ENCODE results near the gene POR.

The POR gene

GRCh38 chr7:75968561-75969001 is 53.6 kb downstream of the POR start:
- no peak for TF ChIP-seq ARNTL (CRISPR knock-in tag; IDR thresholded peaks at IDR 0.05; ENCODE audit: borderline replicate concordance, low read depth)
- TF ChIP-seq, protein P1, sequence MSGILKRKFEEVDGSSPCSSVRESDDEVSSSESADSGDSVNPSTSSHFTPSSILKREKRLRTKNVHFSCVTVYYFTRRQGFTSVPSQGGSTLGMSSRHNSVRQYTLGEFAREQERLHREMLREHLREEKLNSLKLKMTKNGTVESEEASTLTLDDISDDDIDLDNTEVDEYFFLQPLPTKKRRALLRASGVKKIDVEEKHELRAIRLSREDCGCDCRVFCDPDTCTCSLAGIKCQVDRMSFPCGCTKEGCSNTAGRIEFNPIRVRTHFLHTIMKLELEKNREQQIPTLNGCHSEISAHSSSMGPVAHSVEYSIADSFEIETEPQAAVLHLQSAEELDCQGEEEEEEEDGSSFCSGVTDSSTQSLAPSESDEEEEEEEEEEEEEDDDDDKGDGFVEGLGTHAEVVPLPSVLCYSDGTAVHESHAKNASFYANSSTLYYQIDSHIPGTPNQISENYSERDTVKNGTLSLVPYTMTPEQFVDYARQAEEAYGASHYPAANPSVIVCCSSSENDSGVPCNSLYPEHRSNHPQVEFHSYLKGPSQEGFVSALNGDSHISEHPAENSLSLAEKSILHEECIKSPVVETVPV (CRISPR knock-in tag; IDR thresholded peaks at IDR 0.05): no peak
- TF ChIP-seq ZC3H10 (CRISPR knock-in tag; IDR thresholded peaks at IDR 0.05): no peak
- TF ChIP-seq CSDC2 (CRISPR knock-in tag; IDR thresholded peaks at IDR 0.05): no peak
- no peak for ATAC-seq

DNA sequence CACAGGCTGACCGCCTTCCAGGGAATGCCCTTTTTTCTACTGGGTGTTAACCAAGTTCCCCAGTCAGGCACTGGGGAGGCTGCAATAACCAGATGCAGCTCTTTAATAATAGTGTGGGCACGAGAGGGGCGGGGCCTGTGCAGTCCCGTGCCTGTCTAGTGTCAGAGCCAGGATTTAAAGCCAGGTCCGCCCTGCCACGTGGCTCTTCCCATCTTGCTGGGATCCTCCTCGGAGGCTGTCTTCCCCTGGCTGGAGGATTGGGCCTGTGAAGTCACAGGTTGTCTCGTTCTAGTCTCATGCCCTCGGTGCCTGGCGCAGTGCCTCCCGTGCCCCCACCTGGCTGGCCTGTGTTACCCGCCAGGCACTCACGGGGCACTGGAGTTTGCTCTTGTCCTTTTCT is 54.2 kb downstream of the POR start:
- ATAC-seq: 0 out of 3 replicates have a peak, but pooled peaks have one; percentile 12
- TF ChIP-seq SNAI2 (CRISPR knock-in tag; IDR thresholded peaks at IDR 0.05): no peak
- TF ChIP-seq TSHZ2 (CRISPR knock-in tag; IDR thresholded peaks at IDR 0.05): no peak
- no peak for TF ChIP-seq RARB (CRISPR knock-in tag; IDR thresholded peaks at IDR 0.05)
- no peak for TF ChIP-seq TCF4 (CRISPR knock-in tag; IDR thresholded peaks at IDR 0.05; ENCODE audit: borderline replicate concordance)
- TF ChIP-seq ZNF70 (CRISPR knock-in tag; IDR thresholded peaks at IDR 0.05): no peak
- TF ChIP-seq TOX (CRISPR knock-in tag; IDR thresholded peaks at IDR 0.05; ENCODE audit: borderline replicate concordance): no peak
- TF ChIP-seq, protein P1 (CRISPR knock-in tag; IDR thresholded peaks at IDR 0.05): no peak
- TF ChIP-seq ARNTL (CRISPR knock-in tag; IDR thresholded peaks at IDR 0.05; ENCODE audit: borderline replicate concordance, low read depth): no peak

DNA sequence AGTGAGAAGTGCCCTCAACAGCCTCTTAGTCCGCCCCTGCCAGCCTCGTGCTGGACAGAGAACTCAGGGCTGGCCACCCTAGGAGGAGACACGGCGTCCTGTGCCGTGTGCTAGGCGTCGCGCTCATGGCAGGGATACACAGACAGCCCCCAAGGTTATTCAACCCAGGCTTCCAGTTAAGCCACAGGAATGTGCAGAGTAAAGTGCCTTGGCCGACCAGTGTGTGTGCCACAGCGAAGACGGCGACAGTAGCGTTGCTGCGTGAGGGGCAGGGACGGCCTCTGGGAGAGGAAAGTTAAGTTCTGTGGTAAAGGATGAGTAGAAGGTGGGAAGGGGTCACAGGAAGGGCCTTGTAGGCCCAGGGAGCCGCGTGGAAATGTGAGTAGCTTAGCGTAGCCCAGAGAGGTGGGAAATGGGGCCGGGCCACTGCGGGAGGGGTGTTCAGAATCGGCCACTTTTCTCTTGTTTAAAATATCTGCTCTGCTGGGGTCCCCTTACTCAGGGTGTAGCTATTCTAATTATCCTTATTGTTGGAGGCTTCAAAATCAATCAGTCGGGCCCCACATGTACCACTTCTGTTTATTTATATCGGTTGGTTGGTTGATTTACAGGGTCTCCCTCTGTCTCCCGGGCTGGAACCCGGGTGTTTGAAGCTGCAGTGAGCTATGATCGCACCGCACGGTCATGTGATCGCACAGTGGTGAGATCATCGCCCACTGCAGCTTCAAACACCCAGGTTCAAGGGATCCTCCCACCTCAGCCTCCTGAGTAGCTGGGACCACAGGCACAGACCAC is 54.9 kb downstream of the POR start:
- TF ChIP-seq ZFP30 (CRISPR knock-in tag; IDR thresholded peaks at IDR 0.05): no peak
- no peak for TF ChIP-seq TOX (CRISPR knock-in tag; IDR thresholded peaks at IDR 0.05; ENCODE audit: borderline replicate concordance)
- ATAC-seq: no peak

GRCh38 chr7:75971309-75971960 is 56.5 kb downstream of the POR start:
- ATAC-seq: no peak
- TF ChIP-seq RARB (CRISPR knock-in tag; IDR thresholded peaks at IDR 0.05) (no peak), OSR1 (CRISPR knock-in tag; IDR thresholded peaks at IDR 0.05) (no peak), ZNF565 (CRISPR knock-in tag; conservative IDR thresholded peaks at IDR 0.05; ENCODE audit: low read depth) (no peak), ZNF8 (CRISPR knock-in tag; IDR thresholded peaks at IDR 0.05) (no peak), TSHZ2 (CRISPR knock-in tag; IDR thresholded peaks at IDR 0.05) (no peak), ISL1 (CRISPR knock-in tag; IDR thresholded peaks at IDR 0.05) (no peak), TCF4 (CRISPR knock-in tag; IDR thresholded peaks at IDR 0.05; ENCODE audit: borderline replicate concordance) (no peak), ESRRG (CRISPR knock-in tag; IDR thresholded peaks at IDR 0.05) (no peak), ZFP30 (CRISPR knock-in tag; IDR thresholded peaks at IDR 0.05) (no peak), ZFP3 (CRISPR knock-in tag; IDR thresholded peaks at IDR 0.05) (no peak), SNAI2 (CRISPR knock-in tag; IDR thresholded peaks at IDR 0.05) (no peak), CSDC2 (CRISPR knock-in tag; IDR thresholded peaks at IDR 0.05) (no peak), BACH2 (CRISPR knock-in tag; IDR thresholded peaks at IDR 0.05; ENCODE audit: borderline replicate concordance) (no peak)
- TF ChIP-seq, protein P2, sequence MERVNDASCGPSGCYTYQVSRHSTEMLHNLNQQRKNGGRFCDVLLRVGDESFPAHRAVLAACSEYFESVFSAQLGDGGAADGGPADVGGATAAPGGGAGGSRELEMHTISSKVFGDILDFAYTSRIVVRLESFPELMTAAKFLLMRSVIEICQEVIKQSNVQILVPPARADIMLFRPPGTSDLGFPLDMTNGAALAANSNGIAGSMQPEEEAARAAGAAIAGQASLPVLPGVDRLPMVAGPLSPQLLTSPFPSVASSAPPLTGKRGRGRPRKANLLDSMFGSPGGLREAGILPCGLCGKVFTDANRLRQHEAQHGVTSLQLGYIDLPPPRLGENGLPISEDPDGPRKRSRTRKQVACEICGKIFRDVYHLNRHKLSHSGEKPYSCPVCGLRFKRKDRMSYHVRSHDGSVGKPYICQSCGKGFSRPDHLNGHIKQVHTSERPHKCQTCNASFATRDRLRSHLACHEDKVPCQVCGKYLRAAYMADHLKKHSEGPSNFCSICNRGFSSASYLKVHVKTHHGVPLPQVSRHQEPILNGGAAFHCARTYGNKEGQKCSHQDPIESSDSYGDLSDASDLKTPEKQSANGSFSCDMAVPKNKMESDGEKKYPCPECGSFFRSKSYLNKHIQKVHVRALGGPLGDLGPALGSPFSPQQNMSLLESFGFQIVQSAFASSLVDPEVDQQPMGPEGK (CRISPR knock-in tag; IDR thresholded peaks at IDR 0.05; ENCODE audit: borderline replicate concordance): no peak
- TF ChIP-seq, protein P3, sequence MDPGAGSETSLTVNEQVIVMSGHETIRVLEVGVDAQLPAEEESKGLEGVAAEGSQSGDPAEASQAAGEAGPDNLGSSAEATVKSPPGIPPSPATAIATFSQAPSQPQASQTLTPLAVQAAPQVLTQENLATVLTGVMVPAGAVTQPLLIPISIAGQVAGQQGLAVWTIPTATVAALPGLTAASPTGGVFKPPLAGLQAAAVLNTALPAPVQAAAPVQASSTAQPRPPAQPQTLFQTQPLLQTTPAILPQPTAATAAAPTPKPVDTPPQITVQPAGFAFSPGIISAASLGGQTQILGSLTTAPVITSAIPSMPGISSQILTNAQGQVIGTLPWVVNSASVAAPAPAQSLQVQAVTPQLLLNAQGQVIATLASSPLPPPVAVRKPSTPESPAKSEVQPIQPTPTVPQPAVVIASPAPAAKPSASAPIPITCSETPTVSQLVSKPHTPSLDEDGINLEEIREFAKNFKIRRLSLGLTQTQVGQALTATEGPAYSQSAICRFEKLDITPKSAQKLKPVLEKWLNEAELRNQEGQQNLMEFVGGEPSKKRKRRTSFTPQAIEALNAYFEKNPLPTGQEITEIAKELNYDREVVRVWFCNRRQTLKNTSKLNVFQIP (CRISPR knock-in tag; IDR thresholded peaks at IDR 0.05; ENCODE audit: borderline replicate concordance, low read depth): no peak
